WI38 (cell line): ENCODE data around the gene SLC17A9.
A peak's percentile ranks its signal among the peaks of the same experiment; 100 is the strongest.
"Not testable (repeated sequence)": the region's sequence is repeated elsewhere in the genome, so short reads cannot be mapped to it uniquely, and the experiment has no call there.

ENCODE experiments used
- H3K4me3 ChIP-seq: 2 replicates; pipeline ENCODE4 v1.5.1; 2011; ENCODE audit warnings: low read depth, mild to moderate bottlenecking, control low read depth, low read length
- TF ChIP-seq, protein P1 (sequence below): IDR thresholded peaks from 2 replicates; pipeline ENCODE4 v1.5.1; 2012; ENCODE audit warnings: low read depth, mild to moderate bottlenecking, control low read depth, low read length

Gene SLC17A9

GRCh38 chr20:62922451-62922921, 30.0 kb upstream of the SLC17A9 start:
- TF ChIP-seq, protein P1, sequence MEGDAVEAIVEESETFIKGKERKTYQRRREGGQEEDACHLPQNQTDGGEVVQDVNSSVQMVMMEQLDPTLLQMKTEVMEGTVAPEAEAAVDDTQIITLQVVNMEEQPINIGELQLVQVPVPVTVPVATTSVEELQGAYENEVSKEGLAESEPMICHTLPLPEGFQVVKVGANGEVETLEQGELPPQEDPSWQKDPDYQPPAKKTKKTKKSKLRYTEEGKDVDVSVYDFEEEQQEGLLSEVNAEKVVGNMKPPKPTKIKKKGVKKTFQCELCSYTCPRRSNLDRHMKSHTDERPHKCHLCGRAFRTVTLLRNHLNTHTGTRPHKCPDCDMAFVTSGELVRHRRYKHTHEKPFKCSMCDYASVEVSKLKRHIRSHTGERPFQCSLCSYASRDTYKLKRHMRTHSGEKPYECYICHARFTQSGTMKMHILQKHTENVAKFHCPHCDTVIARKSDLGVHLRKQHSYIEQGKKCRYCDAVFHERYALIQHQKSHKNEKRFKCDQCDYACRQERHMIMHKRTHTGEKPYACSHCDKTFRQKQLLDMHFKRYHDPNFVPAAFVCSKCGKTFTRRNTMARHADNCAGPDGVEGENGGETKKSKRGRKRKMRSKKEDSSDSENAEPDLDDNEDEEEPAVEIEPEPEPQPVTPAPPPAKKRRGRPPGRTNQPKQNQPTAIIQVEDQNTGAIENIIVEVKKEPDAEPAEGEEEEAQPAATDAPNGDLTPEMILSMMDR: no peak

GRCh38 chr20:62923059-62923668, 29.3 kb upstream of the SLC17A9 start:
- H3K4me3 ChIP-seq: not testable (repeated sequence)

More at GRCh38 chr20:62922451-62922921, 30.0 kb upstream of the SLC17A9 start:
- no peak overlapping the region for H3K4me3 ChIP-seq

DNA sequence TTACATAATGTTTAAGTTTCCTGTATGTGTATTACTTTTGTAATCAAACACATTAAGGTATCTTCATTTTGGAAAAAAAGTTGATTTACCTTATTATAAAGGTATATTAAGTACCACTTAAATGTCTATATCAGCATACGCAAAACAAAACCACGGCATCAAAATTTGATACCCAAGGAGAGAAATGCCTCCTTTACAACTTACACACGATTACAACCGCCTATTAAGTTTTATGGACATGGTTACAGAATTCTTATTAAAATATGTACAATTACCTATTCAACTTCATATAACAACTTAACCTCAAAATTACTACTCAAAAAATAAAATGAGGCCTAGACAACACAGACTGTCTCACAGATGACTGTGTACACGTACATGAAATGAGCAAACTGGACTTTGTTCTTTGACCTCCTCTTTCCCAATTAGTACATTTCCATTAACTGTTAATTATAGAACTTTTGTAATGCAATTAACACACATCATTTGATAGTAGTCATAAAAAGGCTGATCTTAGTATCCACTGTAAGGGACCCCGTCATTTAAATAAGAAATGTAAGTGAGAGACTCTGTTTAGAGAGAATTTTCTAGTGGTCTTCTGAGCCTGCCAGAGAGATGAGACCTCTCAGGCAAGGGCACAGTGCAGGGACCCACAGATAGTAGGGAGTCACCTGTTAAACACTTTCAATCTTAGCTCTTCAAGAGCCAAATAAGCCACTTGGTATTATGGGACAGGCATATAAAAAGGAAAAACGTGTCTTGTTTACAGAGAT, 28.7 kb upstream of the SLC17A9 start:
- peak overlapping the region; percentile 91 for H3K4me3 ChIP-seq
- TF ChIP-seq, protein P1: no peak

- TF ChIP-seq, protein P1: no peak
- peak overlapping the region; percentile 91 for H3K4me3 ChIP-seq
Observed at GRCh38 chr20:62924442-62925075, 27.9 kb upstream of the SLC17A9 start.

GRCh38 chr20:62925076-62925419, 27.5 kb upstream of the SLC17A9 start:
- TF ChIP-seq, protein P1: no peak
- H3K4me3 ChIP-seq: peak overlapping the region; percentile 91

GRCh38 chr20:62925420-62926228, 26.9 kb upstream of the SLC17A9 start:
- TF ChIP-seq, protein P1: no peak
- peak overlapping the region; percentile 91 for H3K4me3 ChIP-seq

DNA sequence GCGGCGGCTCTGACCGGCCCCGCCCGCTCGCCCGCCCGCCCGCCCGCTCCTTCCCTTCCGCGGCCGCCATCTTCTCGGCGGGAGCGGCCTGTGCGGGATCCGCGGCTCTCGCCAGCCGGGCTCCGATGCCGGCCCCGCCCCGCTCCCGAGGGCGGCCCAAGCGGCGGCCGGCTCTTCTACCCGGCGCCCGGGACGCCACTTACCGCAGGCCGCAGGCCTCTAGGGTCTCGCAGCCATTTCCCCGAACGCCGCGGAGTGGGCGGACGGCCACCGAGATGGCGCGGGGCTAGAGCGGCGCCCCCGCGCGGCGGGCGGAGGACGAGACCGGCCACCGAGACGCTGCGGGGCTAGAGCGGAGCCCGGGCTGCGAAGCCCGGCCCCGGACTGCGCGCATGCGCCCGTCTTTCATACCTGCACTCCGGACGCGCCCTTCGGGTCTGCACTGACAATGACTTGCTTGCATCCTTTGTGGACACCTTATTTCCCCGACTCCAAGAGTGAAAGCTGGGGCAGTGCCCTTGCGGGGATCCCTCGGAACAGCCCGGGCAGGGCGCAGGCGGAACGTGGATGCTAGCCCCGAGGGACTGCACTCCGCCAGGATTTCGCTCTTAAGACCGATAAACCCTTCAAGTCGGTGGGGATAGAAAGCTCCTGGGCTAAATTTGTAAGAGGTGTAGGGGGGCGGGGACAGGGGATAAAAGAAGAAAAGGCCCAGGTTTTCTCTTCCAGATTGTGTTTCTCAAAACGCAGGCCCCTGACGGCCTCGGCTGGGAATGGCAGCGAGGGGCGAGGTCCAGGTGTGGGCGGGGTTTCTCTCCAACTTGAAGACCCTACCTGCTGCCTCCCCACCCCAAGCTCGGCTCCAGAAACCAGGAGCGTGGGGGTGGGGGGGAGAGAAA, 26.0 kb upstream of the SLC17A9 start, which contains the start of gene DIDO1:
TSS of gene DIDO1 (minus strand) at position 277 of the 899 bp plus-strand sequence.
- peak within 1 kb of the TSS; percentile 91 for H3K4me3 ChIP-seq
- TF ChIP-seq, protein P1: peak; percentile 53
